Thyroid gland (tissue), 4 donors: ENCODE results near the gene C8B.

ENCODE experiments used
- POLR2A ChIP-seq, 2 donors: fragments of 450-650 bp; IDR thresholded peaks; one replicate each; pipeline ENCODE4 v1.6.1; 2017; ENCODE audit warnings: antibody characterized with exemption in 2 of 2, mild to moderate bottlenecking in 2 of 2, moderate library complexity in 1 of 2
- TF ChIP-seq, protein P1 (sequence below), 6 experiments: fragments of 200-600 bp in 3 of 6; fragments of 450-650 bp in 3 of 6; sonication (generic) in 3 of 6; IDR thresholded peaks; one replicate each; pipeline ENCODE4 v1.5.1; 2016 to 2019; ENCODE audit warnings: antibody characterized with exemption in 6 of 6, mild to moderate bottlenecking in 2 of 6, inconsistent platforms in 1 of 6, moderate library complexity in 1 of 6

- TF ChIP-seq, protein P1, sequence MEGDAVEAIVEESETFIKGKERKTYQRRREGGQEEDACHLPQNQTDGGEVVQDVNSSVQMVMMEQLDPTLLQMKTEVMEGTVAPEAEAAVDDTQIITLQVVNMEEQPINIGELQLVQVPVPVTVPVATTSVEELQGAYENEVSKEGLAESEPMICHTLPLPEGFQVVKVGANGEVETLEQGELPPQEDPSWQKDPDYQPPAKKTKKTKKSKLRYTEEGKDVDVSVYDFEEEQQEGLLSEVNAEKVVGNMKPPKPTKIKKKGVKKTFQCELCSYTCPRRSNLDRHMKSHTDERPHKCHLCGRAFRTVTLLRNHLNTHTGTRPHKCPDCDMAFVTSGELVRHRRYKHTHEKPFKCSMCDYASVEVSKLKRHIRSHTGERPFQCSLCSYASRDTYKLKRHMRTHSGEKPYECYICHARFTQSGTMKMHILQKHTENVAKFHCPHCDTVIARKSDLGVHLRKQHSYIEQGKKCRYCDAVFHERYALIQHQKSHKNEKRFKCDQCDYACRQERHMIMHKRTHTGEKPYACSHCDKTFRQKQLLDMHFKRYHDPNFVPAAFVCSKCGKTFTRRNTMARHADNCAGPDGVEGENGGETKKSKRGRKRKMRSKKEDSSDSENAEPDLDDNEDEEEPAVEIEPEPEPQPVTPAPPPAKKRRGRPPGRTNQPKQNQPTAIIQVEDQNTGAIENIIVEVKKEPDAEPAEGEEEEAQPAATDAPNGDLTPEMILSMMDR (IDR thresholded peaks at IDR 0.05): no peak
- TF ChIP-seq POLR2A (IDR thresholded peaks at IDR 0.05): no peak
Observed at GRCh38 chr1:57015071-57015470, 49.3 kb upstream of the C8B start.
